HepG2 (cell line): ENCODE results near the gene UBE3A. TPM values are rescaled to one million over a fixed set of nuclear protein-coding genes. Genes with fewer than 3 reads are reported as not detected.

Source experiments
- BRD4 ChIP-seq: sonication (generic); formaldehyde crosslinking; IDR thresholded peaks from 2 replicates; pipeline ENCODE4 v1.4.0; 2020; ENCODE audit warnings: missing genetic modification reagents
- CHD4 ChIP-seq: fragments of 200-600 bp; sonication (generic); IDR thresholded peaks from 2 replicates; pipeline ENCODE4 v1.7.0; 2017; ENCODE audit warnings: mild to moderate bottlenecking, low read length, borderline replicate concordance
- ELF1 ChIP-seq: sonication (generic); formaldehyde crosslinking; IDR thresholded peaks from 2 replicates; pipeline ENCODE4 v1.4.0; 2020; ENCODE audit warnings: missing genetic modification reagents
- HOXA9 ChIP-seq: sonication (generic); formaldehyde crosslinking; IDR thresholded peaks from 2 replicates; pipeline ENCODE4 v1.8.1; 2022; ENCODE audit warnings: missing genetic modification reagents, mild to moderate bottlenecking, moderate library complexity, borderline replicate concordance
- ISL2 ChIP-seq: sonication (generic); formaldehyde crosslinking; IDR thresholded peaks from 2 replicates; pipeline ENCODE4 v1.5.0; 2020; ENCODE audit warnings: missing genetic modification reagents
- JUND ChIP-seq: sonication (generic); formaldehyde crosslinking; IDR thresholded peaks from 2 replicates; pipeline ENCODE4 v1.8.0; 2022; ENCODE audit warnings: mild to moderate bottlenecking, missing genetic modification reagents
- MXI1 ChIP-seq: IDR thresholded peaks from 3 replicates; pipeline ENCODE4 v1.6.1; 2012; ENCODE audit warnings: low read depth, low read length, inconsistent platforms, borderline replicate concordance
- NR2F1 ChIP-seq, 2 experiments: fragments of 450-650 bp in 1 of 2; formaldehyde crosslinking in 1 of 2; IDR thresholded peaks; 2 replicates each; pipeline versions ENCODE4 v1.5.0 to v1.6.1; 2016 to 2020; ENCODE audit warnings: mild to moderate bottlenecking in 1 of 2, missing compliant biosample characterization in 1 of 2, missing genetic modification reagents in 1 of 2, moderate library complexity in 1 of 2
- RFXAP ChIP-seq: sonication (generic); formaldehyde crosslinking; IDR thresholded peaks from 2 replicates; pipeline ENCODE4 v1.4.0; 2020; ENCODE audit warnings: missing genetic modification reagents, borderline replicate concordance
- SP140L ChIP-seq: sonication (generic); formaldehyde crosslinking; IDR thresholded peaks from 2 replicates; pipeline ENCODE4 v1.4.0; 2020; ENCODE audit warnings: missing genetic modification reagents, borderline replicate concordance
- XBP1 ChIP-seq: sonication (generic); formaldehyde crosslinking; IDR thresholded peaks from 2 replicates; pipeline ENCODE4 v1.5.0; 2020; ENCODE audit warnings: missing genetic modification reagents
- ZBTB43 ChIP-seq: sonication (generic); formaldehyde crosslinking; conservative IDR thresholded peaks from 2 replicates; pipeline ENCODE4 v1.4.0; 2020; ENCODE audit warnings: missing genetic modification reagents
- ZFP41 ChIP-seq: sonication (generic); formaldehyde crosslinking; IDR thresholded peaks from 2 replicates; pipeline ENCODE4 v1.4.0; 2020; ENCODE audit warnings: mild to moderate bottlenecking, missing genetic modification reagents, borderline replicate concordance
- ZNF264 ChIP-seq: sonication (generic); formaldehyde crosslinking; IDR thresholded peaks from 2 replicates; pipeline ENCODE4 v1.4.0; 2020; ENCODE audit warnings: missing genetic modification reagents
- ZNF3 ChIP-seq: IDR thresholded peaks from 2 replicates; pipeline ENCODE4 v1.7.0; 2017; ENCODE audit warnings: inconsistent platforms
- ZNF619 ChIP-seq: sonication (generic); formaldehyde crosslinking; IDR thresholded peaks from 2 replicates; pipeline ENCODE4 v1.4.0; 2020; ENCODE audit warnings: mild to moderate bottlenecking, missing genetic modification reagents
- ZNF713 ChIP-seq: sonication (generic); formaldehyde crosslinking; IDR thresholded peaks from 2 replicates; pipeline ENCODE4 v1.4.0; 2020; ENCODE audit warnings: mild to moderate bottlenecking, missing genetic modification reagents
- ZNF790 ChIP-seq: sonication (generic); formaldehyde crosslinking; IDR thresholded peaks from 2 replicates; pipeline ENCODE4 v1.8.0; 2022; ENCODE audit warnings: missing genetic modification reagents, mild to moderate bottlenecking, borderline replicate concordance
- ZNF816 ChIP-seq: sonication (generic); formaldehyde crosslinking; IDR thresholded peaks from 2 replicates; pipeline ENCODE4 v1.8.0; 2022; ENCODE audit warnings: missing genetic modification reagents, mild to moderate bottlenecking, borderline replicate concordance
- ZSCAN29 ChIP-seq: sonication (generic); formaldehyde crosslinking; conservative IDR thresholded peaks from 2 replicates; pipeline ENCODE4 v1.4.0; 2020; ENCODE audit warnings: mild to moderate bottlenecking, missing genetic modification reagents
- polyA plus RNA-seq, 8 experiments: library from polyadenylated mRNA; depleted of rRNA in 3 of 8; stranded (reverse) in 7 of 8; unstranded in 1 of 8; fragments of >200 nt; fragmentation: Illumina TruSeq in 4 of 8; extraction: Trizol in 4 of 8; gene quantifications; 2 replicates each; pipeline versions ENCODE4 v1.2.1 to v1.2.3, GENCODE V29; 2011 to 2016; ENCODE audit warnings: low read depth in 4 of 8, missing spikeins in 1 of 8, mixed read lengths in 1 of 8; ENCODE audit not compliant: insufficient read depth in 1 of 8
- total RNA-seq, 5 experiments: library from RNA; depleted of rRNA; stranded (reverse); fragments of >200 nt; fragmentation: Illumina TruSeq; extraction: Trizol; gene quantifications; 2 replicates each; pipeline ENCODE4 v1.2.3, GENCODE V29; 2016; ENCODE audit warnings: low read depth in 1 of 5
- TF ChIP-seq, protein P1 (sequence below): sonication (generic); formaldehyde crosslinking; IDR thresholded peaks from 2 replicates; pipeline ENCODE4 v1.4.0; 2020; ENCODE audit warnings: missing genetic modification reagents, borderline replicate concordance
- TF ChIP-seq, protein P2 (sequence below): sonication (generic); formaldehyde crosslinking; IDR thresholded peaks from 2 replicates; pipeline ENCODE4 v1.5.0; 2020; ENCODE audit warnings: mild to moderate bottlenecking, missing genetic modification reagents, borderline replicate concordance

Gene UBE3A
- total and polyA plus RNA-seq, 2 of the 13 experiments (the other 11 are each of a cell fraction or from before 2014, with no cell fraction given), result 17.3 to 80.5 TPM

DNA sequence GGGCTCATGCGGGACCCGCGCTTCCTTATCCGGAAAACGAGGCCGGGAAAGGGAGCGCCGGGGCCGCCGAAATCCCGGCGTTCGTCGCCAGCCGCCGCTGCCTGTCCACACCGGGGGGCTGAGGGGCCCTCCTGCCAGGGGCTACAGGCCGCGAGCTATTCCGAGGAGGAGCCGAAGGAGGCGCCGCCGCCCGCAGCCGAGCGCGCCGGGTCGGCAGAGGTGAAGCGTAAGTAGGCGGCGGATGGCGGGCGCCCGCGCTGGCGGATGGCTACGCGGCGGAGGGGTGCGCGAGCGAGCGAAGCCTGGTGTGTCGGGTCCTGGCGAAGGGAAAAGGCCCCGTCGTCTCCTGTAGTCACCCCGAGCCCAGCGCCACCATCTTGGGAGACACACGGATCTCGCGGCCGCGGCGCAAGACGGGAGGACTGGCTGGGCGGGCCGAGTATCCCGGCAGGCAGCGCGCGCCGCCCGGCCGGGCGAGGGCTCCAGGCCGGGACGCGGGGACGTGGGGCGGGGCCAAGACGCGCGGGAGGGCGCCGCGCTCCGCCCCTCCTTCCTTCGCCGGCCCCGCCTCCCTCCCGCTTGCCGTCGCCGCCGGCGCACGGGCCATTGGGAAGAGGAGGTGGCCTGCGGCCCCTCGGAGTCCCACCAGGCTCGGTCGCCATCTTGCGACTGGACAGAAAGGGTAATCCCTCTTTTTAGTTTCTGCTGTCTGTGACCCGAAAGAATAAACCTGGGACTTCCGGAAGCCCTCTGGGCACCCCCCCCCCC, at the start of gene UBE3A (continued):
- TF ChIP-seq ZNF816 (no peak), ZNF3 (no peak), MXI1 (peak; percentile 56; the same call in 1 of the 3 replicates), RFXAP (CRISPR knock-in tag) (no peak), JUND (CRISPR knock-in tag) (no peak), ZNF619 (CRISPR knock-in tag) (no peak), ZNF790 (CRISPR knock-in tag) (0 out of 2 replicates have a peak, but pooled peaks have one; percentile 56), XBP1 (CRISPR knock-in tag) (no peak), CHD4 (no peak), ZBTB43 (no peak), ELF1 (CRISPR knock-in tag) (peak; percentile 34; the same call in 1 of the 2 replicates), ZNF713 (CRISPR knock-in tag) (no peak), BRD4 (peak; percentile 60; the same call in 1 of the 2 replicates), ZFP41 (no peak), ISL2 (CRISPR knock-in tag) (no peak), NR2F1 (CRISPR knock-in tag; IDR thresholded peaks at IDR 0.05) (no peak), ZNF264 (CRISPR knock-in tag) (no peak; the same call in 1 of the 2 replicates), ZSCAN29 (CRISPR knock-in tag) (no peak), SP140L (CRISPR knock-in tag) (no peak), HOXA9 (0 out of 2 replicates have a peak, but pooled peaks have one; percentile 66)
- TF ChIP-seq, protein P1, sequence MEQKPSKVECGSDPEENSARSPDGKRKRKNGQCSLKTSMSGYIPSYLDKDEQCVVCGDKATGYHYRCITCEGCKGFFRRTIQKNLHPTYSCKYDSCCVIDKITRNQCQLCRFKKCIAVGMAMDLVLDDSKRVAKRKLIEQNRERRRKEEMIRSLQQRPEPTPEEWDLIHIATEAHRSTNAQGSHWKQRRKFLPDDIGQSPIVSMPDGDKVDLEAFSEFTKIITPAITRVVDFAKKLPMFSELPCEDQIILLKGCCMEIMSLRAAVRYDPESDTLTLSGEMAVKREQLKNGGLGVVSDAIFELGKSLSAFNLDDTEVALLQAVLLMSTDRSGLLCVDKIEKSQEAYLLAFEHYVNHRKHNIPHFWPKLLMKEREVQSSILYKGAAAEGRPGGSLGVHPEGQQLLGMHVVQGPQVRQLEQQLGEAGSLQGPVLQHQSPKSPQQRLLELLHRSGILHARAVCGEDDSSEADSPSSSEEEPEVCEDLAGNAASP (CRISPR knock-in tag), result 0 out of 2 replicates have a peak, but pooled peaks have one; percentile 19
- TF ChIP-seq, protein P2, sequence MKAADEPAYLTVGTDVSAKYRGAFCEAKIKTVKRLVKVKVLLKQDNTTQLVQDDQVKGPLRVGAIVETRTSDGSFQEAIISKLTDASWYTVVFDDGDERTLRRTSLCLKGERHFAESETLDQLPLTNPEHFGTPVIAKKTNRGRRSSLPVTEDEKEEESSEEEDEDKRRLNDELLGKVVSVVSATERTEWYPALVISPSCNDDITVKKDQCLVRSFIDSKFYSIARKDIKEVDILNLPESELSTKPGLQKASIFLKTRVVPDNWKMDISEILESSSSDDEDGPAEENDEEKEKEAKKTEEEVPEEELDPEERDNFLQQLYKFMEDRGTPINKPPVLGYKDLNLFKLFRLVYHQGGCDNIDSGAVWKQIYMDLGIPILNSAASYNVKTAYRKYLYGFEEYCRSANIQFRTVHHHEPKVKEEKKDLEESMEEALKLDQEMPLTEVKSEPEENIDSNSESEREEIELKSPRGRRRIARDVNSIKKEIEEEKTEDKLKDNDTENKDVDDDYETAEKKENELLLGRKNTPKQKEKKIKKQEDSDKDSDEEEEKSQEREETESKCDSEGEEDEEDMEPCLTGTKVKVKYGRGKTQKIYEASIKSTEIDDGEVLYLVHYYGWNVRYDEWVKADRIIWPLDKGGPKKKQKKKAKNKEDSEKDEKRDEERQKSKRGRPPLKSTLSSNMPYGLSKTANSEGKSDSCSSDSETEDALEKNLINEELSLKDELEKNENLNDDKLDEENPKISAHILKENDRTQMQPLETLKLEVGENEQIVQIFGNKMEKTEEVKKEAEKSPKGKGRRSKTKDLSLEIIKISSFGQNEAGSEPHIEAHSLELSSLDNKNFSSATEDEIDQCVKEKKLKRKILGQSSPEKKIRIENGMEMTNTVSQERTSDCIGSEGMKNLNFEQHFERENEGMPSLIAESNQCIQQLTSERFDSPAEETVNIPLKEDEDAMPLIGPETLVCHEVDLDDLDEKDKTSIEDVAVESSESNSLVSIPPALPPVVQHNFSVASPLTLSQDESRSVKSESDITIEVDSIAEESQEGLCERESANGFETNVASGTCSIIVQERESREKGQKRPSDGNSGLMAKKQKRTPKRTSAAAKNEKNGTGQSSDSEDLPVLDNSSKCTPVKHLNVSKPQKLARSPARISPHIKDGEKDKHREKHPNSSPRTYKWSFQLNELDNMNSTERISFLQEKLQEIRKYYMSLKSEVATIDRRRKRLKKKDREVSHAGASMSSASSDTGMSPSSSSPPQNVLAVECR, result 0 out of 2 replicates have a peak, but pooled peaks have one; percentile 31
